NCI-H146 treated with DMSO at 0.1 percent for 48 hours (cell line): Measurements from ENCODE around the gene PPP1R12B.
A peak's percentile ranks its signal among the peaks of the same experiment; 100 is the strongest.
"Not testable (repeated sequence)": the region's sequence is repeated elsewhere in the genome, so short reads cannot be mapped to it uniquely, and the experiment has no call there.

Experiments
- DNase-seq: peaks from one replicate; lab custom pipeline; 2025; ENCODE audit not compliant: unreplicated experiment; lab: John Stamatoyannopoulos, UW

Gene PPP1R12B

DNA sequence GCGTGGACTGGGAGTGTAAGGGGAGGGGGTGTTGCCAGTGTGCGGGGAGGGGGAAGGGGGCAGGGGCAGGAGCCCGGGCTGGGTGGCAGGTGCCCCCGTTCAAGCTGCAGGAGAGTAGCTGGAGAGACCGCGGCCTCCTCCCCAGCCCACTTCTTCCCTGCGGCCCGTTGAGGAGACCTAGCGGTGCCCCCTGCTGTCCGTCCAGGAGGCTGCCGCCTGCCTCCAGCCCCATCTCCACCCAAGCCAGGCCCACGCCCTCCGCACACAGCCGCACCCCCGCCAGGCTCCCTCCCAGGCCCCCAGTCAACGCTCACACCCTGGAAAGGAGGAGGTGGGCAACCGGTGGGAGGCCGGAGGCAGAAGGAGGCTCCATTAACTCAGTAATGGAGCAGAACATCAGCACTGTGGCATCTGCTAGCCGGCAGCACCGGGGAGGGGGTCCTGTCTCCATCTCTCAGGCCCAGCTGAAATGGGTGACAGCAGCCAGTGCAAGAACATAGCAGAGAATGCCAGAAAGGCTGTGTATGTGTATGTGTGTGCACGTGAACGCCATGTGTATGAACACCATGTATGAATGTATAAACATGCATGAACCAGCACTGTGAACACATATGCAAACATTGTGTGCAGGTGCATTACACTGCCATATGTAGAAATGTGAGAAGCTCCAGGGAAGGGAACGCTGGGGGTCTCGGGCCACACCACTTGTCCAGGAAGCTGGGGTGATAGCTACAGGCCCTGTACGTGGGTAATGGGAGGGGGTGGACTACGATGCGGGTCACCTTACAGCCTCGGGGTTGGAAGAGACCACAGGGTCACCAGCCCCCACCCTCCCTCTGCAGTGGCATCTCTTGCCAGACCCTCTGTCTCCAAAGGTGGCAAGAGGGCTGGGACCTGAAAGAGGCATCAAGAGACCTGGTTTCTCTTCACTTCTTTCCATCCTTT is 277.2 kb downstream of the PPP1R12B start:
- peak; percentile 14 for DNase-seq

DNA sequence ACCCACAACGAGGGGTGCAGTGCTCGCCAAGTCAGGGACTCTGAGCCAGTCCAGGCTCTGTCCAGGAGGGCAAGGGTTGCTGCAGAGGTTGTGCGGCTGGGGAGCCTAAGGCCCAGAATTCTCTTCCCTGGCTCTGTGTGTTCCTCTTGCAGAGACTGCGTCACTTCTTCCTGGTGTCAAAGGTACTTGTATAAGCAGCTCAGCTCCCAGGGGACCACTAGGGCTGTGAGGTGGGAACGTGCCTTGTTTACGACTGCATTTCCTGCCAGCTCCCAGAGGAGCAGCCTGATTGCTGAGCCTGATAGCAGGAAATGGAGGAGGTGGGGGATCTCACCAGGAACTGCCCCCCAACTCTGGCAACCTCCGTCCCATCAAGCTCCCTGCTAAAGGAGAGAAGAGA is 278.5 kb downstream of the PPP1R12B start:
- DNase-seq, result not testable (repeated sequence)

DNA sequence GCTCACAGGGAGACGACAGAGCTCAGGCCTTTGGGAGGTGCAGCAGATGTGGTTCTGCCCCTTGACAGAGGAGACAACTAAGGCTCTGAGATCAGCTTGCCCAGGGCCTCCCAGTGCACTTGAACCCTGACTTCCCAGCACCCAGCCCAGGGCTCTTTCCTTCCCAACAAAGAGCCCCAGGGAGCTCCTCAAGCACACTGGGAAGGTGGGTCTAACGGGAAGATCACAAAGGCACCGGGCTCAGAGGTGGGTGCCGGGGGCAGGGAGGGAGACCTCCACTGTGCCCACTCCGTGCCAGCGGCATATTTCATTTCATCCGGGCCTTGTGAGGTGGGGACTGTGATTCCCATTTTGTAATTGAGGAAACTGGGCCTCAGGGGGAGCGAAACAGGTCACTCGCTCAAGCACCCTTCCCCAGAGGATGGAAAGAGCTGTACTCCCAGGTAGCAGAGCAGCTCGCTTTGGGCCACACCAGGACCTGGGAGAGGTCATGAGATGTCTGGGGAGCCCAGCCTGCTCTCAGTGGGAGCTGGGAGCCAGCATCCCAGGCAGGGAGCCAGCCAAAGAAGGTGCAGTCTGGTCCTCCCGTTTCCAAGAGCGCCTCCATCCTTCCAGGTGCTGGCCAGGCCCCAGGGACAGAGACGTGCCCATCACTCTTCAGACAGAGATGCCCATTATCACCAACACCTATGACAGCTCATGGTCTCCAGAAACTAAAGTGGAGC is 279.5 kb downstream of the PPP1R12B start:
- DNase-seq, result no peak

DNA sequence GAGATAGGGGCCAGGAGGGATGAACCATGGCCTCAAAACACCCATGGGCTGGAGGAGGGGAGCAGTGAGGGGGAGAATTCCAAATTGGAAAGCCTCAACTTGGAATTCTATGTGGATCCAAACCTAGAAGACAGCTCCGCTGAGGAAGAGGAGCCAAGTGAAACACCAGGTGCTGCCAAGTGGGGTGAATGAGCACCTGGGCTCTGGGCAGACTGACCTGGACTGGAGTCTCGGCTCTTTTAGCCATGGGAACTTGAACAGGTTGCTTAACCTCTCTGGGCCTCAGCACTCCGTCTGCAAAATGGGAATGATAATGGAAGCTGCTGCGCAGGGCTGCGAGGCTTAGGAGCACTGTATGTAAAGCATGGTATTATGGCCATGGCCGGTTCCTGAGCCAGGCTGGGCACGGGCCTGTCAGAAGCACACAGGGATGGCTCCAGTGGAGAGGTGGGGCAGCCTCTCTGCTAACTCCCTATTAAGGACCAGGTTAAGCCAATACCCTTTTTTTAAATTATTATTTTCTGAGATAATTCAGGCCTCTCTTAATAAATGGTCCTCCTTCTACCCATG is 280.2 kb downstream of the PPP1R12B start:
- no peak for DNase-seq

DNA sequence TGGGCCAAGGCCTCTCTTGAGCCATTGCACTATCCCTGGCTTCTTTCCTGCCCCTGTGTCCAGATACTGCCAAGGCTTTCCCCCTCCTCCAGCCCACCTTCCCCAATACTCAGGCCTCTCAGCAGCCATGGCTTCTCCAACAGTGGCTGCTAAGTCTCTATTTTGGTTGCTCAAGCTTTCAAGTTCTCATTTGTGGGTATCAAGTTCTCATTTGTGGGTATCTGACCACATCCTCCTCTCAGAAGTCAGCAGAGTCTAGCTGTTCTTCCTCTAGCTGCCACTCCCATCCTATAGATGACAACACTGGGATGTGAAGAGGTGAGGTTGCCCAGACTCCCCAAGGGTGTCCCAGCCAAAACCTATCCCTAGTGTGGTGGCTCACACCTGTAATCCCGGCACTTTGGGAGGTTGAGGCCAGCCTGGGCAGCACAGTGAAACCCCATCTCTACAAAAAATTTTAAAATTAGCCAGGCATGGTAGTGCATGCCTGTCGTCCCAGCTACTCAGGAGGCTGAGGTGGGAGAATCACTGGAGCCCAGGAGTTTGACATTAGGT is 280.8 kb downstream of the PPP1R12B start:
- DNase-seq, result not testable (repeated sequence)

DNA sequence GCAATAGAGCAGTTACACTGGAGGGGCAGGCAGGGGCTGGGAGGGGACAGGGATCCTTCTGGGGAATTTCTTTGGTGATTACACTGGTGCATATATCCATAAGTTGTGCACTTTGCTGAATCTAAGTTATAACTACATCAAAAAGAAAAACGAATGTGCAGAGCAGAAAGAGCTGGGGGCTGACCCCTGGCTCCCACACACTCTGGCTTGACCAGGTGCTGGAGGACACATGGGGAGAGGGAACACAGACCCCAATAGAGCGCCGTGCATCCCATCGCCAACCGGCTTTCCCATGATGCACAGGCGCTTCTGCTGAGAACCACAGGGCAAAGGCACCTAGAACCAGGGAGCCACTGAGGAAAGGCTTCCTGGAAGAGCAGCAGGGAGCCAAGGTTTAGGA is 281.6 kb downstream of the PPP1R12B start:
- not testable (repeated sequence) for DNase-seq

DNA sequence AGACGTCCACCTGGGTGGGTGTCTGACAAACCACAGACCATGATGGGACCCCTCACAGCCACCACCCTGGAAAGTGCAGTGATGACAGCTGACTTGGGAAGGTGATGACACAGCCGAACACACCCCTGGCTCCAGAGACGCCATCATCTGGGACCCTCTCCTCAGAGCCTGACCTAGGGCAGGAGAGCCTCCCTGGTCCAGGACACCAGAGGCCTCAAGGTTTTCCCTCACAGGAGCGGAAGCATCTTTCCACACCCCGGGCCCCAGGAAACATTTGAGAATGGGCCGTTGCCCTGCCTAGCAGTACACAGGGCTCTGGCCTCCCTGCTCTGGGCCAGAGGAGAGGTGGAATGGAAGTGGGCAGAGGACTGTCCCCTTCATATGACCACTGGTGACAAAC is 282.0 kb downstream of the PPP1R12B start:
- no peak for DNase-seq

DNA sequence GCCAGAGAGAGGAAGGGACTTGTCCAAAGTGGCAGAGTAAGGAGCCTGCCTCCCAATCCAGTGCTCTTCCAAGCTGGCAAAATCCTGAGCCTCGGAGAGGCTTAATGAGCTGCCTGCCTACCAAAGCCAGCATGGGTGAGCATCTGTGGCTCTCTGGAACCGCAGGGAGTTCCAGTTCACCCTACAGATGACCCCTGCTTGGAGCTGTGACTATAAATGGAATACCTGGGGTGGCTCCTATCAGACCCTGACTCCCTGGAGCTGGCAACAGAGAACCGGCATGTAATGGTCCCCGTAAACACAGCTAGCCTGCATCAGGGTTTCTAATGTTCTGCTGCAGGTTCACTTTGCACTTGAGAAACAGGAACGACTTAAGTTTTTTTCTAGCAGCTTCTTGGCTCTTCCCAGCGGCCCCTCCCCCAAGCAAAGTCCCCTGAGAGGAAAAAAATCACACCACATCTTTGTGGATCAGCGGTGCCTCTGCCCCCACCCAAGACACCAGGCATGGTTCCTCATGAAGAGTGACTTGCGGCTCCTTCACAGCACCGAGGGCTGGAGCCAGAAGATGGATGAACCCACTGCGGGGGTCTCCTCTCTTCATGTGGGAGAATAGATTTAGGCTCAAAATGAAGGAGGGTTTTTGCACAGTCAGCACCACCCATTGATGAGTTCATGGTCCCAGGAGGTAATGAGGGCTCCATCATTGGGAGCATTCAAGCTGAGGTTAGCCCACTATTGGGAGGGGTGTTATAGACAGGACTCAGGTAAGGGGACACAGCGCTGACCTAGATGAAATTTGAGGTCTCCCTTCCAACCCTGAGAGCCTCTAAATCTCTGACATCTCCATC is 282.8 kb downstream of the PPP1R12B start:
- DNase-seq, result no peak

DNA sequence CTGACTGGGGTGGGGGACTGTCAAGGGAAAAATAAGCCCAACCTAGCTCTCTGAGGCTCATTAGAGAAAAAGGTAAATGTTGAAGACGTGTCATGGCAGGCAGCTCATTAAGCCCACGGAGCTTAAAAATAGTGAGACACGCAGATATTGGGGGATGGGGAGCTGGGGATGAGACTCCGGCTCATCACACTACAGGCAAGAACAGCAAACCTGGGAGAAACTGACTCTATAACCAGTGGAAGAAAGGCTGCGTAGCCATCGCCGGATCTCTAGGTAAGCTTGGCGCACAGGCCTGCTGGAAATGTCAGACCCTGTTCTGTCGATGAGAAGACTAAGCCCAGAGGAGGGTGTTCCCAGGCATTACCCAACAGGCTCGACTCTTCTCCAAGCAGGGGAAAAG is 283.7 kb downstream of the PPP1R12B start:
- DNase-seq, result no peak

DNA sequence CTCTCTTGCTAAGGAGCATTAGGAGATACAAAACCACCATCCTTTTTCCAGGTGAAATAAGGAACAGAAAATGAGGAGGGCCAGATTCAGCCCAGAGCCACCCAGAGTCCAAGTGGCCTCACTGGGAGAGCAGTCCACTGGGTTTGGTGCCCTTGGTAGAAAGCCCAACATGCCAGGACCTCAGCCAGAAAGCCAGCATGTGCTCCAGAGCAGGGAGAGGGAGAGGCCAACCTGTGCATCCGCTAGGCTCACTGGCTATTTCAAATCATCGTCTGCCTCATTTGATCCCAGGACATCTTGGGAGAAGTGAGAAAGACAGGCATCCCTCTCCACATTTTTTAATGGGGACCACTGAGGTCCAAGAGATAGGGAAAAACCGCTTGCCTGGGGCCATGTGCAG is 287.7 kb downstream of the PPP1R12B start:
- DNase-seq, result not testable (repeated sequence)

DNA sequence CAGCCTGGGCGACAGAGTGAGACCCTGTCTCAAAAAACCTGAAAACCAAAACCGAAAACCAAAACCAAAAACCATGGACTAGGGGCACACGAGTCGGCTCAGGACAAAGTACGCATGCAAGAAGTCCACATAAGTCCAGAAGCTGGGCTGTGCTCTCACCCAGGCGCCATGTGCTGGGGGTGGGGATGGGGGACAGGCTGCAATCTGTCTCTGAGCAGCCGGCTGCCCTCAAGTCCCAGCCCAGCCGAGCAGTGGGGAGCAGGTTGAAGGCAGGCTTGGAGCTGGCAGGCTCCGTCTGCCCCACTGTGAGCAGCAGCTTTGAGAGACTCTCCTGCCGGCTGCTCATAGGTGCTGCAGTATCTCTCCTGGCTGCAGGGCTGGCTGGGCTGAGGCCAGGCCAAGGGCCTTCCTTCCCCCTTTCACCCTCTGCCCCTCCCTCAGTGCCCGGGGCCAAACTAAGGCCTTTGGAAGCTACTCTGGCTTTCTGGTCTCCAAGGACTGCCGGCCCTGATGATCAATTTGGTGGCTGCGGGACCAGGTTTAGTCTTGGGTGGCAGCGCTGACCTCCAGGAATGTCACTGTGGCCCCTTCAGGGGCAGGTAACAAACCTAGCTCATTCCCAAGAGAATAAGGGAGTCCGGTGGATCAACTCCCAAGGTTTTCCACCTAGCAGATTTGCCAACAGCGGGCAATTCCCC is 289.0 kb downstream of the PPP1R12B start:
- not testable (repeated sequence) for DNase-seq

DNA sequence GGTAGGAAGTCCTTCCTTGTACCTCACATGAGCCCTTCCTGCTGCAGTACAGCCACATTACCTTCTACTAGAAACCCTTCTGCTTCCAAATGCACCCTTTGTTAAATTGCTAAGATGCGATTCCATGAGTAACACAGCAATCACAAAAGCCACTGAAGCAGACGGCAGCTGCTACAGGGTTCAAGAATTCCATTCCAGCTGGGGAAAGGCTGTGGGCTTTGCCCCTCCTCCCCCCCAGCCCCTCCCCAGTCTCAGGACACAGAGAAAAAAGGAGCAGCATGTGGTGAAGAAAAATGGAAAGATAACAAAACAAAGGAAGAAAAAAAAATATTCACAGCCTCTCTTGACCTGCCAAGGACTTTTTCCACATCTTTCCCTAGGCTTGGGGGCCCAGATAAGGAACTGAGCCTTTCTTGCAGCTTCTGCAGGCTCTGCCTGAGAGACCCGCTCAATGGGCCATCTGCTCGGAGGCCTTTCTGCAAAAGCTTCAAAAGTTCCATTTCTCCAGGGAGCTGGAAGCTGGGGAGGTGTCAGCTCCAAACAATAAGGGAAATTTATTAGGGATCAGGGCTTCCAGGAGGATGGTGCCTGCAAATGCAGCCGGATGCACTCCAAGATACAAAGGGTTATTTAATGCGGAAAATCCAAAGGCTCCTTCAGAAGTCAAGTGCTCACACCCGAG is 289.7 kb downstream of the PPP1R12B start:
- no peak for DNase-seq

DNA sequence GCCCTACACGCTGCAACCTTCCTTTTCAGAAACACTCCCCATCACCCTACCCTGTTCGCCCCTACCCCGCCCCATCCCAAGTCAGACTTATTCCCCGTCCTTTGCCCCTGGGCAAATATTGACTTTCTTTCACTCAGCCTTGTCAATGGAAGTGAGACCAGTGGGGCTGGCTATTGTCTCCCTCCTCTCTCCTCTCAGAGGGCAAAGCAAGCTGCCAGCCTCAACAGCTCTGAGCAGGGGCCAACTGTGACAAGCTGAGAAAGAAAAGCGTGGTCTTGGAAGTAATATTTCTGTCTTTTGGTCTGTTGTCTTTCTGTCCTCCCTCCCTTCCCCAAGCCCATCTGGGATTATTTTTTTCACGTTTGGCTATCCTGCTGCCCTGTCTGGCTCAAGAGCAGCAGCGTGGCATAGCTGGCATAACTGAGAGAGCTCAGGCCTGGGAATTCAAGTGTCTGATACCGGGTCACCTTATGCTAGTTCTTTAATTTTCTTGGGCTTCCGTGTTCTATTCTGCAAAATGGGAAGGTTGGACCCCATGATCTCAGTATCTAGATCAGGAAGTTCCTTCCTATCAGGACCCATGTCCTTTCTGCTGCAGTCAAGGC is 290.3 kb downstream of the PPP1R12B start:
- DNase-seq, result not testable (repeated sequence)

DNA sequence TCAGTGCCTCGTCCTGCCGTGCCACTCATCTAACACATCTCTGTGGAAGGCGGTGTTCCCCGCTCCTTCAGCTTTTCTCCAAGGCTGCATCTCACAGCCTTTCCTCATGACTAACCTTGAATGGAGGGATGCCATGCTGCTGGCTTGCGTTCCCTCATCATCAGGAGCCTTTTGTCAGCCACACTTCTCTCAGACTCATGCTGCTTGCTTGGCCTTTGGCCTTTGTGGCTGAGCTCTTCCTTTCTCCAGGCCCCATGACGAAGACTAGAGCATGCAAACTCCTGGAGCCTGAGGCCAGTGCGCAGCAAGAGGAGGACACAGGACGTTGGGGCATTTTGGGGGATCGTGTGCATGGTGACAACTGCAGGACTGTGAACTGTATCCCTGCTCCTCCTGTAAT is 291.0 kb downstream of the PPP1R12B start:
- DNase-seq, result no peak

DNA sequence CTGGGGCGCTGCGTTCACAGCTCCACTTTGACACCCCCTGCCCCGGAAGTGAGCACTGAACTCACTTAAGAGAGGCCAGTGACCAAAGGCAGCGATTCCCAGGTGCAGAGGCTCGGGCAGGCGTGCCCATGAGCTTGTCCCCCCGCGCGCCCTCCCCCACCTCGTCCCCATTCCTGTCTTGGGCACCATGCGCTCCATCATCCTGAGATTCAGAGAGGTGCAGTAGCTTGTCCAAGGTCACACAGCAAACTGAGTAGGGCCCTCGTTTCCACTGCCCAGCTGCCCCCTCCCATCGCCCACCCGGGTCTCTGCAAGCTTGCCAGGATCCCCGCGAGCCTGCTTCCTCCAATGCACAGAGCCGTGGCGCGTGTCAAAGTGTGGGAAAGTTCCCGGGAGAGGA is 293.7 kb downstream of the PPP1R12B start:
- DNase-seq, result no peak
